HEK293 (cell line): Measurements from ENCODE around the gene ZNF629.

Source experiments
- KLF1 ChIP-seq: fragments of 450-650 bp; formaldehyde crosslinking; IDR thresholded peaks from 2 replicates; pipeline ENCODE4 v1.5.1; 2016; ENCODE audit warnings: missing biosample characterization, missing genetic modification characterization
- OVOL3 ChIP-seq: fragments of 450-650 bp; formaldehyde crosslinking; IDR thresholded peaks from 2 replicates; pipeline ENCODE4 v1.5.1; 2016; ENCODE audit warnings: missing biosample characterization, missing genetic modification characterization
- YY2 ChIP-seq: fragments of 450-650 bp; formaldehyde crosslinking; IDR thresholded peaks from 2 replicates; pipeline ENCODE4 v1.5.1; 2016; ENCODE audit warnings: missing biosample characterization, missing genetic modification characterization
- ZBTB17 ChIP-seq: fragments of 450-650 bp; formaldehyde crosslinking; IDR thresholded peaks from 2 replicates; pipeline ENCODE4 v1.5.1; 2016; ENCODE audit warnings: missing biosample characterization, missing genetic modification characterization
- ZBTB7A ChIP-seq: fragments of 450-650 bp; formaldehyde crosslinking; IDR thresholded peaks from 2 replicates; pipeline ENCODE4 v1.5.1; 2016; ENCODE audit warnings: low read depth, missing biosample characterization, missing genetic modification characterization
- ZFHX2 ChIP-seq: fragments of 450-650 bp; formaldehyde crosslinking; conservative IDR thresholded peaks from 2 replicates; pipeline ENCODE4 v1.5.1; 2016; ENCODE audit warnings: missing biosample characterization, missing genetic modification characterization
- ZFP37 ChIP-seq: fragments of 450-650 bp; formaldehyde crosslinking; IDR thresholded peaks from 2 replicates; pipeline ENCODE4 v1.5.1; 2016; ENCODE audit warnings: missing biosample characterization, missing genetic modification characterization
- ZFP41 ChIP-seq: fragments of 450-650 bp; formaldehyde crosslinking; IDR thresholded peaks from 2 replicates; pipeline ENCODE4 v1.5.1; 2016; ENCODE audit warnings: missing biosample characterization, missing genetic modification characterization, borderline replicate concordance
- ZNF114 ChIP-seq: fragments of 450-650 bp; formaldehyde crosslinking; IDR thresholded peaks from 2 replicates; pipeline ENCODE4 v1.5.0; 2017; ENCODE audit warnings: missing biosample characterization, missing genetic modification characterization
- ZNF133 ChIP-seq: fragments of 450-650 bp; formaldehyde crosslinking; IDR thresholded peaks from 2 replicates; pipeline ENCODE4 v1.5.1; 2016; ENCODE audit warnings: missing biosample characterization, missing genetic modification characterization
- ZNF138 ChIP-seq: fragments of 450-650 bp; formaldehyde crosslinking; IDR thresholded peaks from 2 replicates; pipeline ENCODE4 v1.5.1; 2016; ENCODE audit warnings: missing biosample characterization, missing genetic modification characterization, borderline replicate concordance
- ZNF155 ChIP-seq: fragments of 450-650 bp; formaldehyde crosslinking; IDR thresholded peaks from 2 replicates; pipeline ENCODE4 v1.5.1; 2016; ENCODE audit warnings: missing biosample characterization, missing genetic modification characterization
- ZNF16 ChIP-seq: fragments of 450-650 bp; formaldehyde crosslinking; IDR thresholded peaks from 2 replicates; pipeline ENCODE4 v1.5.1; 2016; ENCODE audit warnings: low read depth, missing biosample characterization, missing genetic modification characterization
- ZNF184 ChIP-seq: fragments of 450-650 bp; IDR thresholded peaks from 2 replicates; pipeline ENCODE4 v1.5.1; 2018; ENCODE audit warnings: missing biosample characterization, mild to moderate bottlenecking, missing genetic modification characterization
- ZNF324 ChIP-seq: fragments of 450-650 bp; formaldehyde crosslinking; IDR thresholded peaks from 2 replicates; pipeline ENCODE4 v1.5.1; 2016; ENCODE audit warnings: missing biosample characterization, missing genetic modification characterization
- ZNF341 ChIP-seq: fragments of 450-650 bp; formaldehyde crosslinking; IDR thresholded peaks from 2 replicates; pipeline ENCODE4; 2016; ENCODE audit warnings: low read depth, missing biosample characterization, missing genetic modification characterization
- ZNF560 ChIP-seq: fragments of 450-650 bp; formaldehyde crosslinking; IDR thresholded peaks from 2 replicates; pipeline ENCODE4 v1.5.1; 2017; ENCODE audit warnings: missing biosample characterization, missing genetic modification characterization, borderline replicate concordance
- ZNF610 ChIP-seq: fragments of 450-650 bp; formaldehyde crosslinking; IDR thresholded peaks from 2 replicates; pipeline ENCODE4 v1.5.1; 2016; ENCODE audit warnings: missing biosample characterization, missing genetic modification characterization, borderline replicate concordance
- ZNF658 ChIP-seq: fragments of 450-650 bp; formaldehyde crosslinking; IDR thresholded peaks from 2 replicates; pipeline ENCODE4; 2016; ENCODE audit warnings: missing biosample characterization, missing genetic modification characterization
- ZNF701 ChIP-seq: fragments of 450-650 bp; formaldehyde crosslinking; IDR thresholded peaks from 2 replicates; pipeline ENCODE4 v1.5.1; 2016; ENCODE audit warnings: missing biosample characterization, missing genetic modification characterization
- ZNF830 ChIP-seq: fragments of 450-650 bp; IDR thresholded peaks from 2 replicates; pipeline ENCODE4 v1.5.0; 2018; ENCODE audit warnings: missing biosample characterization, missing genetic modification characterization, low read depth, mild to moderate bottlenecking, moderate library complexity
- ZXDB ChIP-seq: fragments of 450-650 bp; formaldehyde crosslinking; IDR thresholded peaks from 2 replicates; pipeline ENCODE4 v1.5.1; 2016; ENCODE audit warnings: missing biosample characterization, missing genetic modification characterization
- TF ChIP-seq, protein P1 (sequence below): fragments of 450-650 bp; formaldehyde crosslinking; IDR thresholded peaks from 2 replicates; pipeline ENCODE4 v1.5.1; 2016; ENCODE audit warnings: missing biosample characterization, missing genetic modification characterization, low read depth
- TF ChIP-seq, protein P2 (sequence below): fragments of 450-650 bp; IDR thresholded peaks from 2 replicates; pipeline ENCODE4 v1.5.1; 2018; ENCODE audit warnings: missing biosample characterization, mild to moderate bottlenecking, missing genetic modification characterization
- TF ChIP-seq, protein P3 (sequence below): fragments of 450-650 bp; formaldehyde crosslinking; IDR thresholded peaks from 2 replicates; pipeline ENCODE4 v1.5.1; 2017; ENCODE audit warnings: missing biosample characterization, mild to moderate bottlenecking, missing genetic modification characterization, moderate library complexity
- TF ChIP-seq, protein P4 (sequence below): fragments of 450-650 bp; formaldehyde crosslinking; IDR thresholded peaks from 2 replicates; pipeline ENCODE4 v1.5.1; 2016; ENCODE audit warnings: missing biosample characterization, missing genetic modification characterization
- TF ChIP-seq, protein P5 (sequence below): fragments of 450-650 bp; formaldehyde crosslinking; IDR thresholded peaks from 2 replicates; pipeline ENCODE4 v1.5.1; 2016; ENCODE audit warnings: missing biosample characterization, missing genetic modification characterization, low read depth
- TF ChIP-seq, protein P6 (sequence below): fragments of 450-650 bp; formaldehyde crosslinking; IDR thresholded peaks from 2 replicates; pipeline ENCODE4 v1.5.1; 2016; ENCODE audit warnings: missing biosample characterization, missing genetic modification characterization
- TF ChIP-seq, protein P7 (sequence below): fragments of 450-650 bp; formaldehyde crosslinking; IDR thresholded peaks from 2 replicates; pipeline ENCODE4 v1.5.1; 2016; ENCODE audit warnings: missing biosample characterization, missing genetic modification characterization

ZNF629 gene

DNA sequence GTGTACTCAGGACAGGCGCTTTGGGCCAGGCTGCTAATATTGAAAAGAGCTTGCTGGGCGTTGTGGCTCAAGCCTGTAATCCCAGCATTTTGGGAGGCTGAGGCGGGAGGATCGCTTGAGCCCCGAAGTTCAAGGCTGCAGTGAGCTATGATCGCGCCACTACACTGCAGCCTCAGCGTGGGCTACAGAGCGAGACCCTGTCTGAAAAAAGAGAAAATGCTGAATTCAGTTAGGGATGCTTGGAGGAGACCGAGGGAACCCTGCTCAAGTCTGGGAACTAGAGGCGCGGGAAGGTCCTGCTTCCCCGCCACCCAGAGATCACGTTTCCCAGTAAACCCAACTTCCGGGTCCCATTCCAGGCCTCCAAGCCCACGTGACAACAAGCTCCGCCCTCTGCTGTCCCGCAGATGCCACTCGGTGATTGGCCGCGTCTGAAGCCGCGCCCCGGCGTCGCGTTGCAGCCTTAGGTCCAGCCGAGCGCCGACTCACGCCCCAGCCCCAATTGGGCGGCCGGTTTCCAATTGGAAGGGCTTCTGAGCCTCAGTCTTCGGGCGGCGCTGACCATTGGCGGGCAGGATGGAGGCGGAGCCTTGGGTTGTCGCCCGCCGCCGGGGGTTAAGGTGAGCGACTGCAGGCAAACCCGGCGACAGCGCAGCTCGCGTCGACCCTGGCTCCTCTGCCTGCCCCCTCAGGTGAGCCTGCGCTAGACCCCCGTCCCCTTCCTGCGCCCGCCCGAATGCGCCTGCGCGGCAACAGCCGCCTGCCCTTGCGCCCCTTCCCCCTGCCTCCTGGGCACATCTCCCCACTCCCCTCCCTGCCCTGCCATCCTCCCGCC, 39.0 kb downstream of the ZNF629 start, which contains the start of gene PHKG2 (continued):
- TF ChIP-seq, protein P1, sequence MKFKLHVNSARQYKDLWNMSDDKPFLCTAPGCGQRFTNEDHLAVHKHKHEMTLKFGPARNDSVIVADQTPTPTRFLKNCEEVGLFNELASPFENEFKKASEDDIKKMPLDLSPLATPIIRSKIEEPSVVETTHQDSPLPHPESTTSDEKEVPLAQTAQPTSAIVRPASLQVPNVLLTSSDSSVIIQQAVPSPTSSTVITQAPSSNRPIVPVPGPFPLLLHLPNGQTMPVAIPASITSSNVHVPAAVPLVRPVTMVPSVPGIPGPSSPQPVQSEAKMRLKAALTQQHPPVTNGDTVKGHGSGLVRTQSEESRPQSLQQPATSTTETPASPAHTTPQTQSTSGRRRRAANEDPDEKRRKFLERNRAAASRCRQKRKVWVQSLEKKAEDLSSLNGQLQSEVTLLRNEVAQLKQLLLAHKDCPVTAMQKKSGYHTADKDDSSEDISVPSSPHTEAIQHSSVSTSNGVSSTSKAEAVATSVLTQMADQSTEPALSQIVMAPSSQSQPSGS (tag by site-specific recombination): no peak
- TF ChIP-seq, protein P2, sequence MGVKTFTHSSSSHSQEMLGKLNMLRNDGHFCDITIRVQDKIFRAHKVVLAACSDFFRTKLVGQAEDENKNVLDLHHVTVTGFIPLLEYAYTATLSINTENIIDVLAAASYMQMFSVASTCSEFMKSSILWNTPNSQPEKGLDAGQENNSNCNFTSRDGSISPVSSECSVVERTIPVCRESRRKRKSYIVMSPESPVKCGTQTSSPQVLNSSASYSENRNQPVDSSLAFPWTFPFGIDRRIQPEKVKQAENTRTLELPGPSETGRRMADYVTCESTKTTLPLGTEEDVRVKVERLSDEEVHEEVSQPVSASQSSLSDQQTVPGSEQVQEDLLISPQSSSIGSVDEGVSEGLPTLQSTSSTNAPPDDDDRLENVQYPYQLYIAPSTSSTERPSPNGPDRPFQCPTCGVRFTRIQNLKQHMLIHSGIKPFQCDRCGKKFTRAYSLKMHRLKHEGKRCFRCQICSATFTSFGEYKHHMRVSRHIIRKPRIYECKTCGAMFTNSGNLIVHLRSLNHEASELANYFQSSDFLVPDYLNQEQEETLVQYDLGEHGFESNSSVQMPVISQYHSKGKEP (tag by site-specific recombination): no peak
- TF ChIP-seq KLF1 (tag by site-specific recombination) (peak; percentile 48), ZFP41 (tag by site-specific recombination) (no peak), ZNF560 (tag by site-specific recombination) (no peak), ZNF133 (no peak), YY2 (tag by site-specific recombination) (no peak), ZNF184 (tag by site-specific recombination) (no peak), ZBTB7A (tag by site-specific recombination) (peak; percentile 63; the same call in 1 of the 2 replicates), ZNF16 (tag by site-specific recombination) (no peak), ZNF830 (tag by site-specific recombination) (no peak), ZNF155 (no peak), ZXDB (tag by site-specific recombination) (peak; percentile 72; the same call in 1 of the 2 replicates), ZNF701 (no peak), ZNF138 (tag by site-specific recombination) (no peak), ZNF658 (tag by site-specific recombination) (no peak), ZBTB17 (tag by site-specific recombination) (peak; percentile 99), ZNF610 (tag by site-specific recombination) (no peak), OVOL3 (no peak), ZFP37 (tag by site-specific recombination) (no peak; the same call in 1 of the 2 replicates), ZFHX2 (tag by site-specific recombination) (no peak; the same call in 1 of the 2 replicates), ZNF114 (tag by site-specific recombination) (no peak), ZNF341 (peak; percentile 78), ZNF324 (peak; percentile 5; the same call in 1 of the 2 replicates)
- TF ChIP-seq, protein P3, sequence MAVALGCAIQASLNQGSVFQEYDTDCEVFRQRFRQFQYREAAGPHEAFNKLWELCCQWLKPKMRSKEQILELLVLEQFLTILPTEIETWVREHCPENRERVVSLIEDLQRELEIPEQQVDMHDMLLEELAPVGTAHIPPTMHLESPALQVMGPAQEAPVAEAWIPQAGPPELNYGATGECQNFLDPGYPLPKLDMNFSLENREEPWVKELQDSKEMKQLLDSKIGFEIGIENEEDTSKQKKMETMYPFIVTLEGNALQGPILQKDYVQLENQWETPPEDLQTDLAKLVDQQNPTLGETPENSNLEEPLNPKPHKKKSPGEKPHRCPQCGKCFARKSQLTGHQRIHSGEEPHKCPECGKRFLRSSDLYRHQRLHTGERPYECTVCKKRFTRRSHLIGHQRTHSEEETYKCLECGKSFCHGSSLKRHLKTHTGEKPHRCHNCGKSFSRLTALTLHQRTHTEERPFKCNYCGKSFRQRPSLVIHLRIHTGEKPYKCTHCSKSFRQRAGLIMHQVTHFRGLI (tag by site-specific recombination): no peak; the same call in 1 of the 2 replicates
- TF ChIP-seq, protein P4, sequence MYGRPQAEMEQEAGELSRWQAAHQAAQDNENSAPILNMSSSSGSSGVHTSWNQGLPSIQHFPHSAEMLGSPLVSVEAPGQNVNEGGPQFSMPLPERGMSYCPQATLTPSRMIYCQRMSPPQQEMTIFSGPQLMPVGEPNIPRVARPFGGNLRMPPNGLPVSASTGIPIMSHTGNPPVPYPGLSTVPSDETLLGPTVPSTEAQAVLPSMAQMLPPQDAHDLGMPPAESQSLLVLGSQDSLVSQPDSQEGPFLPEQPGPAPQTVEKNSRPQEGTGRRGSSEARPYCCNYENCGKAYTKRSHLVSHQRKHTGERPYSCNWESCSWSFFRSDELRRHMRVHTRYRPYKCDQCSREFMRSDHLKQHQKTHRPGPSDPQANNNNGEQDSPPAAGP (tag by site-specific recombination): no peak; the same call in 1 of the 2 replicates
- TF ChIP-seq, protein P5, sequence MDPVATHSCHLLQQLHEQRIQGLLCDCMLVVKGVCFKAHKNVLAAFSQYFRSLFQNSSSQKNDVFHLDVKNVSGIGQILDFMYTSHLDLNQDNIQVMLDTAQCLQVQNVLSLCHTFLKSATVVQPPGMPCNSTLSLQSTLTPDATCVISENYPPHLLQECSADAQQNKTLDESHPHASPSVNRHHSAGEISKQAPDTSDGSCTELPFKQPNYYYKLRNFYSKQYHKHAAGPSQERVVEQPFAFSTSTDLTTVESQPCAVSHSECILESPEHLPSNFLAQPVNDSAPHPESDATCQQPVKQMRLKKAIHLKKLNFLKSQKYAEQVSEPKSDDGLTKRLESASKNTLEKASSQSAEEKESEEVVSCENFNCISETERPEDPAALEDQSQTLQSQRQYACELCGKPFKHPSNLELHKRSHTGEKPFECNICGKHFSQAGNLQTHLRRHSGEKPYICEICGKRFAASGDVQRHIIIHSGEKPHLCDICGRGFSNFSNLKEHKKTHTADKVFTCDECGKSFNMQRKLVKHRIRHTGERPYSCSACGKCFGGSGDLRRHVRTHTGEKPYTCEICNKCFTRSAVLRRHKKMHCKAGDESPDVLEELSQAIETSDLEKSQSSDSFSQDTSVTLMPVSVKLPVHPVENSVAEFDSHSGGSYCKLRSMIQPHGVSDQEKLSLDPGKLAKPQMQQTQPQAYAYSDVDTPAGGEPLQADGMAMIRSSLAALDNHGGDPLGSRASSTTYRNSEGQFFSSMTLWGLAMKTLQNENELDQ (tag by site-specific recombination): no peak
- TF ChIP-seq, protein P6, sequence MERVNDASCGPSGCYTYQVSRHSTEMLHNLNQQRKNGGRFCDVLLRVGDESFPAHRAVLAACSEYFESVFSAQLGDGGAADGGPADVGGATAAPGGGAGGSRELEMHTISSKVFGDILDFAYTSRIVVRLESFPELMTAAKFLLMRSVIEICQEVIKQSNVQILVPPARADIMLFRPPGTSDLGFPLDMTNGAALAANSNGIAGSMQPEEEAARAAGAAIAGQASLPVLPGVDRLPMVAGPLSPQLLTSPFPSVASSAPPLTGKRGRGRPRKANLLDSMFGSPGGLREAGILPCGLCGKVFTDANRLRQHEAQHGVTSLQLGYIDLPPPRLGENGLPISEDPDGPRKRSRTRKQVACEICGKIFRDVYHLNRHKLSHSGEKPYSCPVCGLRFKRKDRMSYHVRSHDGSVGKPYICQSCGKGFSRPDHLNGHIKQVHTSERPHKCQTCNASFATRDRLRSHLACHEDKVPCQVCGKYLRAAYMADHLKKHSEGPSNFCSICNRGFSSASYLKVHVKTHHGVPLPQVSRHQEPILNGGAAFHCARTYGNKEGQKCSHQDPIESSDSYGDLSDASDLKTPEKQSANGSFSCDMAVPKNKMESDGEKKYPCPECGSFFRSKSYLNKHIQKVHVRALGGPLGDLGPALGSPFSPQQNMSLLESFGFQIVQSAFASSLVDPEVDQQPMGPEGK (tag by site-specific recombination): peak; percentile 78
- TF ChIP-seq, protein P7, sequence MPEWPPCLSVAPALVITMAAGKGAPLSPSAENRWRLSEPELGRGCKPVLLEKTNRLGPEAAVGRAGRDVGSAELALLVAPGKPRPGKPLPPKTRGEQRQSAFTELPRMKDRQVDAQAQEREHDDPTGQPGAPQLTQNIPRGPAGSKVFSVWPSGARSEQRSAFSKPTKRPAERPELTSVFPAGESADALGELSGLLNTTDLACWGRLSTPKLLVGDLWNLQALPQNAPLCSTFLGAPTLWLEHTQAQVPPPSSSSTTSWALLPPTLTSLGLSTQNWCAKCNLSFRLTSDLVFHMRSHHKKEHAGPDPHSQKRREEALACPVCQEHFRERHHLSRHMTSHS (tag by site-specific recombination): no peak
